ENCODE results near the gene CATSPERD.
"Not testable (repeated sequence)": the region's sequence is repeated elsewhere in the genome, so short reads cannot be mapped to it uniquely, and the experiment has no call there.

CATSPERD gene

DNA sequence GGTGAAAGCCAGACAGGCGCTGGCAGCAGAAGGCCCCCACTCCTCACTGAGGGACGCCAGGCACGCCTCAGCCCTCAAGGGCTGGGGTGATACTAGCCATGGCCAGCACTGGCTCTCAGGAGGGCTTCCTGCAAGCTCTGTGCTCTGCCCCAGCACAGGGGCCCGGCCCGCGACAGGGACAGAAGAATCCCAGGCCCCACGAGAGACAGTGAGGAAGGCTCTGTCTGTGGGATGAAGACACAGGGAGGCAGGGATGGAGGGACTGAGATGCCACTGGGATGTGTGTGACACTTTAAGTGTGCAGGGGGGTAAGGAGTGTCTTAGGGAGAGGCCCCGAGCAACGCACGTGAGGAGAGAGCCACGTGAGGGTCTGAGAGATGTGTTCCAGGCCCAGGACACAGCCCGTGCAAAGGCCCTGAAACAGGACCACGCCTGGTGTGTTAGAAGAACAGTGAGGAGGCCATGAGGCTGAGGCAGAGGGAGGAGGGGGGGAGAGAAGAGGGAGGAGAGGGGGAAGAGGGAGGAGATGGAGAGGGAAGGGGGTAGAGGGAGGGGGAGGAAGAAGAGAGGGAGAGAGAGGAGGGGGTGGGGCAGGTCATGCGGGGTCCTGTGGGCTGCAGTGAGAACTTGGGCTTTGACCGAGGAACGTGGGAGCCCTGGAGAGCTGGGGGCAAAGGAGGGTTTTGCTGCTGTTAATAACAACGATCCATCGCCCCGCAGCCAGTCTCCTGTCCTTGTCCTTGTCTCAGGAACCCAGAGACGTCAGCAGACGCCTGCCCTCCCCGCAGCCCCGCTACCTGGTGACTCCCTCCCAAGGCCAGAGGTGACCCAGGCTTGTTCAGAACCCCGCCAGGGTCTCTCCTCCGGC, 23.2 kb upstream of the CATSPERD start:
- DNase-seq (ENCODE audit: insufficient read length, low spot score), result no peak
- FAIRE-seq, result no peak

DNA sequence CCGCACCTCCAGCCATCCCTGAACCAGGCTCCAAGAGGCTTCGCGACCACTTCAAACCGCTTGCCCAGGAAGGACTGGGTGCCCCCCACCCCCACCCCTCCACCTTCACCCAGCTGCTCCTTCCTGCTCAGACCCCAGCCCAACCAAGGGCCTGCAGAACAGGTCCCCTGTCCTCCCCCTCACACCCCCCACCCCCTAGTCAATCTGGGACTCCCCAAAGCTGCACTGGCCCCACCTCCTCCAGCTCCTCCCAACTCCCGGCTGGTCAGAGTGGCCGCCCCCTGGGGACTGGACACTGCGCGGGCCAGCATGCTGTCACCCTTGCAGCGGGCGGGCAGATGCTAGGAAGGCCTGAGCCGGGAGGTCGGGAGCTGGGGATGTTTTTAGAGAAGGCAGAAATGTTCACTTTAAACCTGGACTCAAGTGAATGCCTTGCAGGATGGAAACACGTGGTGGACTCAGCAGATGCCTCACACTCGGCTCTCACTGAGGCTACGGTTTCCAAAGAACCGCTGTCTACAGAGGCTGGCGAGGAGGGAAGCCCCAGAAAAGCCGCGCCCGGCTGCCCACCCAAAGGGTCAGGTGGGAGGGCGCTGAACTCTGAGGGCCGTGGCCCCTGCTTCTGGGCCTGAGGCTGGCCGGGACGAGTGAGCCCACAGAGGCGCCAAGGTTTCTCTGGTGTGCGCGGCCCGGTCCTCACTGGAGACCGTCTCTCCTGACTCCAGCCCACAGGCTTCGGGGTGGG, 22.4 kb upstream of the CATSPERD start:
- DNase-seq (ENCODE audit: insufficient read length, low spot score) (no peak), FAIRE-seq (no peak)

DNA sequence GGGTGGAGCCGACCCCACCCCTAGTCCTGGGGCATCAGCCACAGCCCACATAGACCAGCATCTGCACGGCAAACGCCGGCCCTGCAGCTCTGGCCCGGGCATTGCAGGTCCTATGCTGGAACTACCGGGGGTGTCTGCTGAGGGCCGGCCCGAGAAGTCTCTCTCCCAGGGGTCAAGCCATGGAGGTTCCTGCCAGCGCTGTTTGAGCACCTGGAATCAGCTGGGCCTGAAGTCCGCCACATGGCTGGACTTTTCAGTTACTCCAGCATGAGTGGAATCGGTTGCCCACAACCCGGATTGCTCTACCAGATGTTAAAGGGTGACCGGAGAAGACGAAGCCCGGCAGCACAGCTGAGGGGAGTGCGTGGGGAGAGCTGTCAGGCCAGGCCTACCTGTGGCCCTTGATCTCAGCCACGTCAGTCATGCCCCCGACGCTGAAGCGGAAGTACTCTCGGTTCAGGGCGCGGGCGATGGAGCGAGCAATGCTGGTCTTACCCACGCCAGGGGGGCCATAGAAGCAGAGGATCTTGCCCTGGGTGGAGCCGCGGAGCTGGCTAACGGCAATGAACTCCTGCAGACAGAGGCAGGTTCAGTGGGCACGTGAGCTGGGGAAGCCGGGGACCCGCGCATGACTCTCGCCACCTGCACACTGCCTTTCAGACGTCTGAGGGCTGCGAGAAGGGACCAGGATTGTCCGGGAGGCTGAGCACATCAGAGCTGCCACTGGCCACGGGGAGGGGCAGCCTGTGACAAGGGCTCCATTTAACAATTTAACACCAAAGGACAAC, 21.6 kb upstream of the CATSPERD start:
- FAIRE-seq (no peak), DNase-seq (ENCODE audit: insufficient read length, low spot score) (no peak)

DNA sequence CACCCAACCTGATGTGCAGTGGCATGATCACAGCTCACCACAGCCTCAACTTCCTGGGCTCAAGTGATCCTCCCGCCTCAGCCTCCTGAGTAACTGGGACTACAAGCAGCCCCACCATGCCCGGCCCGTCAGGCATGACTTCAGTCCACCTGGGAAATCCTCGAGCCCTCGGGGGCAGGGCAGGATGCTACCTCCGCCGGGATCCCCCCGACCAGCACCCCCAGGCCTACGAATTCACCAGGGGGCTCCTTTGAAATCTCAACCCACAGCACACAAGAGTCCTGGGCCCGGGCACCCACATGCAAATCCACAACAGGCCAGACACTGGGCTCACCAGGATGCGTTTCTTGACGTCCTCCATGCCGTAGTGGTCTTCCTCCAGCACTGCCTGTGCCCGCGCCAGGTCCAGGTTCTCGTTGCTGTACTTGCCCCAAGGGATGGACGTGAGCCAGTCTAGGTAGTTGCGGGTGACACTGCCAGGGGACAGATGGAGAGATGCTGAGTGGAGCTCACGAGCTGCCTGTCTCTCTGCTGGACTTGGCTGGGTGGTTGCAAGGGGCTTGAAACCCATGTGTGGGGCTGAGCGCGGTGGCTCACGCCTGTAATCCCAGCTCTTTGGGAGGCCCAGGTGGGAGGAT, 19.9 kb upstream of the CATSPERD start:
- DNase-seq (ENCODE audit: insufficient read length, low spot score), result no peak
- FAIRE-seq, result no peak

DNA sequence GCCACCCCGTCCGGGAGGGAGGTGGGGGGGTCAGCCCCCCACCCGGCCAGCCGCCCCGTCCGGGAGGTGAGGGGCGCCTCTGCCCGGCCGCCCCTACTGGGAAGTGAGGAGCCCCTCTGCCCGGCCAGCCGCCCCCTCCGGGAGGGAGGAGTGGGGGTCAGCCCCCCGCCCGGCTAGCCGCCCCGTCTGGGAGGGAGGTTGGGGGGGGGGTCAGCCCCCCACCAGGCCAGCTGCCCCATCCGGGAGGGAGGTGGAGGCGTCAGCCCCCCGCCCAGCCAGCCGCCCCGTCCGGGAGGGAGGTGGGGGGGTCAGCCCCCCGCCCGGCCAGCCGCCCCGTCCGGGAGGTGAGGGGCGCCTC, 18.4 kb upstream of the CATSPERD start:
- not testable (repeated sequence) for FAIRE-seq; DNase-seq (ENCODE audit: insufficient read length, low spot score)

DNA sequence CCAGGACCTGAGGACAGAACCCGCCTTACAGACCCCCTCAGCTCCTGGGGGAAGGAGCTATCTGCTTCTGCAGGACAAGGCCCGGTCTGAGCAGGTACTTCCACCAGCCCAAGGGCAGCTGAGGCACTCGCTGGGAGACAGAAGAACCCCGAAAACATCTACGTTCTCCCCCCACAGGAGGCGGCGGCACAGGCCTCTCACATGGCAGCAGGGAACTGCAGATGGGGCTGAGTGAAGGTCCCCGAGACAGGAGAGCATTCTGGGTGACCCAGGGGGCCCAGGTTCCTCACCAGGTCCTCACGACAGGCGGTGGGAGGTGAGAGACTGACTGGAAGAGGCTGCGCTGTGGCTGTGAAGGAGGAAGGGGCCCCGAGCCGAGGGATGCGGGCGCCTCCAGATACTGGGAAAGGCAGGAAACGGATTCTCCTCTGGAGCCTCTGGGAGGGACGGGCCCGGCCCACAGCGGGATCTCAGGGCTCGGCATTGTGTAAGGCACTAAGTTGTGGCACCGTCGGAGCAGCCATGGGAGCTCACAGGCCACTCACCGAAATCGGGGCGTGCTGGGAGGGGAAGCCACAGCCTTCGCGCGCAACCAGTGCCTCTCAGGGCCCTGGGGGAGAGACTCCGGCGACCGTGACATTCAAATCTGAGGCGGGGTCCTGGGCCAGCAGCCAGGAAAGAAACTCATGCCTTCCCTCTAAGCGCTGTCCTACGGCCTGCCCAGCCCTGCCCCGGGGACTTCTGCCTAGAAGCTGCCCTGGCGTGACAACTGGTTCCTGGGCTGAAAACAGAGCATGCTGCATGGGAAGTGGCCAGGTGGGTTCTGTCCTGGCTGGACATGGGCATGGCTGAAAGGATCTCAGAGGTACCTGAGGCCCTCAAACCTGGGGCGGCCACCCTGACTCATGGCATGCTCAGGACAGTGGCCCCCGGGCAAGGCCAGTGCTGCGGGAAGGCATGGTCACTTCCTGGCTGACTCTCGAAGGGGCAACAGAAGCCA, 16.3 kb upstream of the CATSPERD start:
- no peak for FAIRE-seq
- no peak for DNase-seq (ENCODE audit: insufficient read length, low spot score)

DNA sequence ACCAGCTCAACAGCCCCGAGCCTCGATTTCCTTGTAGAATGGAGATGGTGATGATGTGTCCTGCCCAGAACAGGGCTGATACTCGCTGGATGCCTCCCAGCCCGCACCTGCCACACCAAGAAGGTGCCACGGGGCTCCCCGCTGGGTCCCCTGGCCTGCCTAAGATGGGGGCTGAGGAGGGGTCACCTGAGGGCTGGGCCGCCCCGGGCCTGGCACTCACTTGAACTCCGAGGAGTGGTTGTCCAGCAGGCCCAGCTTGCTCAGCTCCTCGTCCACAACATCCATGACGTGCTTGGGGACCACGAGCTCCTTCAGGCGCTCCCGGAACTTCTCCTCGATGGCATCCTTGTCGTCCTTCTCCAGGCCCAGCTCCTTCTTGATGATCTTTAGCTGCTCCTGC, 14.9 kb upstream of the CATSPERD start:
- FAIRE-seq (no peak), DNase-seq (ENCODE audit: insufficient read length, low spot score) (no peak)

DNA sequence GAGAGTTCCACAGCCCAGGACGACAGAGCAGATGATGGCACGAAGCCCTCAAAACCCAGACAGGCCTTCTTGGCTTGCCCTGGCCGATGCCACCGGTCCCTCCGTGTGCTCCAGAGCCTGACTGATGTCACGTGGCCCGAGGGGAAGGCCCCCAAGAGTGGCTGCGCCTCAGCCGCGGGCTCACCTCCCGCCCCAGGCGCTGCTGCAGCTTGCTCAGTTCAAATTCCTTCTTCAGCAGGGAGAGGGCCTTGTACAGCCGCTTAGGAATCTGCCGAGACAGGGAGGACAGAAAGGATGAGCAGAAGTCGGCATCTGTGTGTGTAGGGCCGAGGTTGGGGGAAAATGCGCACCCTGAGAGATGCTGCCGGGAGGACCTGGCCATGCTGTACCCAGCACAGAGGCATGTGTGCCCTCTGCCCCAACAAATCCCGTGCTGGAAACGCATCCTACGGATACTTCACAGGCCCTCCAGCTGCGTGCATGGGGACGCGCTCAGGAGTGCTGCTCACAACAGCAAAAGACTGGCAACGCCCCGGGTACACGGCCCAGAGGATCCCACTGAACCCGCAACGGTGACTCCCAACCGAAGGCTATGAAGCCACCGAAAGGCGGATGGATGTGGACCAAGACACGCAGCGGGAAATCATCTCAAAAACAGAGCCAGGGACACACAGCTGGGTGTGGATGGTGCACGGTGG, 13.4 kb upstream of the CATSPERD start:
- no peak for DNase-seq (ENCODE audit: insufficient read length, low spot score)
- no peak for FAIRE-seq

DNA sequence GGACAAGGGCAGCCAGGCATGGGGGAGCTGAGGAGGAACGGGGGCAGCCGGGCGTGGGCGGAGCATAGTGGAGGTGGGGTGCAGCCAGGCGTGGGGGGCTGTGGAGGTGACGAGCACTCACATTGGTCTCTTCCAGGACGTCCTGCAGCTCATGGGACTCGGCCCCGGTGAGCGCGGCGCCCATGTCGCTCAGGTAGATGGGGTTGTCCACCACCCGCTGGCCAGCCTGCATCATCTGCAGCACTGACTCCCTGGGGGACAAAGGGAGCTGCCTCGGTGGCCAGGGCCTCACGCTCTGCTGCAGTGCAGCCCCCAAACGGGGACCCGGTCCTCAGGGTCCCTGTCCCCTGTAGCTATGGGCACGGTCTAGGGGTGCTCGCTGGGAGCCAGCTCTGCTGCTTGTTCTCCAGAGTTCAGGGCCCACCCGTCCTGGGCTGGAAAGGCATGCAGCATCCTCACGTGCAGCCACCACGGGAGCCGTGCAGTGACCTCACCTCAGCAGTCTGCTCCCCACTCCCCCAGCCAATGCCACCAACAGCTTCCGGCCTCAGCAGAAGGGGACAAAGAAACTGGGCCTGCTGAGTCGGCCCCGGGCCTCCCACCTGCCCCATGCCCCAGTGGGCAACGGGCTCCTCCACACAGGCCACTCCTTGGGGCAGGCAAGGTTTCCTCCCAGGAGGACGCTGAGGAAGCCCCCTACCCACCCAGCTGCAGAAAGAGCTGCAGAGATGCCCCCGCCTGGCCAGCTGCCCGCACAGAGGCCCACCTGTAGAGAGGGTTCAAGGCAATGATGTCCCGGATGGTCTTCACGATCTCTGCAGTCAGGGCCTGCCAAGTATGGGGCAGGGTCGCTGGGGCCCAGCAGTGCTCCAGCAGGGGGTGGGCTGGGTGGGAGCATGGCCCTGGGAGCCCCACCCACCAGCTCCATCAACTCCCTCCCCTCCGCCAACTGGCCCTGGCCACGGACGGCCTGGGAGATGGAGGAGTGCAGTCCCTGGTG, 12.6 kb upstream of the CATSPERD start:
- FAIRE-seq (no peak), DNase-seq (ENCODE audit: insufficient read length, low spot score) (no peak)

DNA sequence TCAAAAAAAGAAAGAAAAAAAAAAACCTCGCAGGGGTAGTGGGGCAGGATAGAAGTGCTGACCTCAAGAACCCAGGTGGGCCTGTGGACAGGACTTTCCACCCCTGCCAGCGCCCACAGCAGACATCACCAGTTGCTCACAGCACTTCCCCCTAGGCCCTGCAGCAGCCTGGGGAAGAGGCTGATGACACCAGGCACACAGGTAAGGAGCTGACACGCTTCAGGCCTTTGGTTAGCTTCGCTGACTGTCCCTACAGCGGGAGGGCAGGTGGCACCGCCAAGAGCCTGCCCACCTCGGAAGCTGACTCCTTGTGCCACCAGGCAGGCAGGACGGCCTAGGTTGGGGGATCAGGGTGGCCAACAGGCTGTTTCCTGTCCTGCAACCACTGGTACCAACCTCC, 9.4 kb upstream of the CATSPERD start:
- no peak for FAIRE-seq
- DNase-seq (ENCODE audit: insufficient read length, low spot score), result no peak

DNA sequence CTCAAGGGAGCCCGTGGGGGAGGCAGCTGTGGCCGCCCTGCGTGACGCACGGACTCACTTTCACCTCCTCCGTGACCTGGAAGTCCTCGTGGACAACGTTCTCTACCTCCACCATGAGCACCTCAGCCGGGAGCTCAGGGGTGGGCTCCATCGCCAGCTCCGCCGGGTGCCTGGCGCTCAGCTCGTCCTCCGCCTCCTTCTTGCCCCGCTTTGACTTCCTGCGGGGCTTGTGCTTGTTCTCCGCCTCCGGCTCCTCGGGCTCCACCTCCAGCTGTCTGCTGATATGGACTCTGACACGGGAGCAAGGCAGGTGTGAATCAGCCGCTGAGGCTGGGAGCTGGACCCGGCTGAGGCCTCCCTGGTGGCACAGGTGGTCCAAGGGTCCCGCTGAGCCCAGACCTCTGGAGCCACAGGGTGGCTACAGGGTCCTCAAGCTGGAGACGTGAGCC, 8.7 kb upstream of the CATSPERD start:
- DNase-seq (ENCODE audit: insufficient read length, low spot score), result no peak
- no peak for FAIRE-seq

DNA sequence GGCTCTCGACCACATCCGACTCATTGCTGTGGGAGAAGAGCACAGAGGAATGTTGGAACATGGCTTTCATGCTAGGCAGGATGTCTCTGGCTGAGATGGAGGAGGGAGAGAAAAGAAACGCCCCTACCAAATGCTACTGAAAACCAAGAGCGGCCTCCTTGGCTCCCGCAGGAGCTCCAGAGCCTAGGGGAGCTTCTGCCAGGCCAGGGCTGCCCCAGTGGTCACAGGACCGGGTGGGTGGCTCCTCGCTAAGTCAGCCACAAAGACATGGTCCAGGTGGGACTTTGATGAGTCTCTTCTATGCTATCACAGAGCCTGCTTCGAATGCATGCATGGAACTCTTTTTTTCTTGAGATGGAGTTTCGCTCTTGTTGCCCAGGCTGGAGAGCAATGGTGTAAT, 7.2 kb upstream of the CATSPERD start:
- FAIRE-seq (no peak), DNase-seq (ENCODE audit: insufficient read length, low spot score) (no peak)

DNA sequence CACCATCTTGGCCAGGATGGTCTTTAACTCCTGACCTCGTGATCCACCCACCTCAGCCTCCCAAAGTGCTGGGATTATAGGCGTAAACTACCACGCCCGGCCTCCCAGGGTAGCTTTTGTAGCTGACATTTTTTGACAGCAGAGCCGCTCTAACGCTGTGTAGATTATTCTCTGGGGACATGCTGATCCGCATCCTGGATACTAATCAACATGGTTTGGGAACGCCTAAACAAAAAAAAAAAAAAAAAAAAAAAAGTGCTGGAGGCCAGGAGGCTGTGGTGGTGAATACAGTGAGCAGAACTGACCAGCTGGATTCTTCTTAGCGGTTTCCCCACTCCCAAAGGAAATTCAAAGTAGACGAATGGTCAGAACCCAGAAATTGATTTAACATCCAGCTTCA, 5.6 kb upstream of the CATSPERD start:
- FAIRE-seq, result no peak

DNA sequence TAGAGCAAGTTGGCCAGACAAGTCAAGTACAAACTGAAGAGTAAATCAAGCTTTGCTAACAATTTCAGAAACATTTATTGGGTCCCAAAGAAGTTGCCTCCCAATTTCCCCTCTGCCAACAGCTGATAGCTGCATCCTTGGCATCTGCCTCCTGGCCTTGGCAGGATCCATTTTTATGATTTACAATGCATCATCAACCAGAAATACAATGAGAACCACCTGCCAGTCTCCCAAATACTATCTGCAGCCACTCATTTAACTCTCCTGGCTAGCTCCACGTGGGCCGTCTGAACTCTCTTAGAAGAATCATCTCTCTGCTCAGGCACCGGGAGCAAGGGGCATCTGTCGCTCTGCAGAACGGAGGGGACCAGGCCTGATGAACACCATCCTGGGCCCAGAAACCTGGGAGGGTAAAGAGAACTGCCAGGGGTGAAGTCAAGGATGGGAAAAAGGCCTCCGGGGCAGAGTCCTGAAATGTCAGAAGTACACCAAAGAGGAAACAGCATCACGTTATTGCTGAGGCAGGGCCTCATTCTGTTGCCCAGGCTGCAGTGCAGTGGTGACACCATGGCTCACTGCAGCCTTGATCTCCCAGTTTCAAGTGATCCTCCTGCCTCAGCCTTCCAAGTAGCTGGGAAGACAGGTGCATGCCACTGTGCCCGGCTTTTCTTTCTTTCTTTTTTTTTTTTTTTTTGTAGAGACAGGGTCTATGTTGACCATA, 3.1 kb upstream of the CATSPERD start:
- FAIRE-seq (no peak), DNase-seq (ENCODE audit: insufficient read length, low spot score) (no peak)

More for the DNA sequence above, 5.6 kb upstream of the CATSPERD start:
- no peak for DNase-seq (ENCODE audit: insufficient read length, low spot score)

DNA sequence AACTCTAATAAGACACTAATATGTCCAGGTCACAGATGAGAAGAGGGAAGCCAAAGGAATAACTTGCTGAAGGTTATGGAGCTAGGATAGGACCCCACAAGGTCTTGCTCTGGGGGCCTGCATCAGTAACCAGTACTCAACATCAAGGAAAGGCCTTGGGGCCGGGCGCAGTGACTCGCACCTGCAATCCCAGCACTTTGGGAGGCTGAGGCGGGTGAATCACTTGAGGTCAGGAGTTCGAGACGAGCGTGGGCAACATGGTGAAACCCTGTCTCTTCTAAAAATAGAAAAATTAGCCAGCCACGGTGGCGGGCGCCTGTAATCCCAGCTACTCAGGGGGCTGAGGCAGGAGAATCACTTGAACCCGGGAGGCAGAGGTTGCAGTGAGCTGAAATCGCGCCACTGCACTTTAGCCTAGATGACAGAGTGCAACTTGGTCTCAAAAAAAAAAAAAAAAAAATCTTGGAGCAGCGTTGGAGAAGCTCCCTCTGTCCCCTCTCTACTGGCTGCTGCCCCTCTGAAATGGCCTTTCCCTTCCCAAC, 2.3 kb upstream of the CATSPERD start:
- no peak for DNase-seq (ENCODE audit: insufficient read length, low spot score)
- FAIRE-seq, result no peak

DNA sequence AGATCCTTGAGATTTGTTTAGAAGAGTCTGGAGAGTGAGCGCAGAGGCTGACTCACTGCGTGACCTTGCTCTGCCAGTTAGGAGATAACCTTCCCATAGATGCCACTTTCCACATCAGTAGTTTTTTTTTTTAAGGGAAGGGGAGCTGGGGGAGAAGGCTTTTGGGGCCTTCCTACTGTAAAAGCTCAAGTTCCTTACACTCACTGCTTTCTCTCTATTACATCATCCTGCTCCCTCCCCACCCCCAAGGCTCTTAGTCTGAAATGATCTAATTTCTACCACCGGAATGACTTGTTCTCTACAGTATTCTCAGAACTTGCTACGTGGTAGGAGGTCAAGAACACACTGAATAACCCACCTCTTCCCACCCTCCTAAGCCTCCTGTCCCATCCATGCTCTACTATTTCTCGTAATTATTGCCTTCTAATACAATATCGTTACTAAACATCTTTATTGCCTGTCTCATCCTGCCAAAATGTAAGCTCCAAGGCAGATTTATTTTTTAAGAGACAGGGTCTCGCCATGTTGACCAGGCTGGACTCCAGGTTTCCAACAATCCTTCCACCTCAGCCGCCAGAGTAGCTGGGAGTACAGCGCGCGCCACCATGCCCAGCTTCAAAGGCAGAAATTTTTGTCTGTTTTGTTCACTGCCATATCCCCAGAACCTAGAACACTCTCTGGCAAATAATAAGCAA, 1.7 kb upstream of the CATSPERD start:
- DNase-seq (ENCODE audit: insufficient read length, low spot score) (no peak), FAIRE-seq (peak; percentile 31)

Measured in GM19239 (cell line).